Measurements from ENCODE around the gene KRTAP1-5. TPM values are rescaled to one million over a fixed set of nuclear protein-coding genes. Genes with fewer than 3 reads are reported as not detected.

KRTAP1-5 gene
- total RNA-seq, 1 experiment from 2014 or later = not detected

- POLR2A ChIA-PET (ENCODE audit: unreplicated experiment) = interaction anchor here (0.7 kb wide), 1 partner anchor 10 kb away, joined by 5 read pairs; no protein-coding TSS in a partner anchor
- no peak for DNase-seq
- CTCF ChIA-PET = no interaction called here
- Histone ChIP-seq H3K36me3 (ENCODE audit: low read depth) (no peaks in the 10 kb centered on the region), H4K20me1 (ENCODE audit: insufficient read depth) (no peaks in the 10 kb centered on the region), H3K4me1 (replicated peaks; ENCODE audit: insufficient read depth) (peaks cover 71% of the 10 kb centered on the region), H3K79me2 (ENCODE audit: low read depth) (no peaks in the 10 kb centered on the region), H3K27me3 (ENCODE audit: insufficient read depth, low read depth) (no peaks in the 10 kb centered on the region), H3F3A (ENCODE audit: insufficient read depth, low read depth) (peaks cover 40% of the 10 kb centered on the region), H3K4me3 (no peak overlapping the region), H2AFZ (no peak overlapping the region), H3K27ac (peak overlapping the region; percentile 85), H3K4me2 (peak overlapping the region; percentile 7; the same call in 1 of the 2 replicates), H3K9me3 (ENCODE audit: insufficient read depth, low read depth) (no peaks in the 10 kb centered on the region), H3K9me2 (ENCODE audit: insufficient read depth) (no peaks in the 10 kb centered on the region)
- intact Hi-C loops (cut with micrococcal nuclease; ENCODE audit: unreplicated experiment) = no loop called here
- TF ChIP-seq, protein P1, sequence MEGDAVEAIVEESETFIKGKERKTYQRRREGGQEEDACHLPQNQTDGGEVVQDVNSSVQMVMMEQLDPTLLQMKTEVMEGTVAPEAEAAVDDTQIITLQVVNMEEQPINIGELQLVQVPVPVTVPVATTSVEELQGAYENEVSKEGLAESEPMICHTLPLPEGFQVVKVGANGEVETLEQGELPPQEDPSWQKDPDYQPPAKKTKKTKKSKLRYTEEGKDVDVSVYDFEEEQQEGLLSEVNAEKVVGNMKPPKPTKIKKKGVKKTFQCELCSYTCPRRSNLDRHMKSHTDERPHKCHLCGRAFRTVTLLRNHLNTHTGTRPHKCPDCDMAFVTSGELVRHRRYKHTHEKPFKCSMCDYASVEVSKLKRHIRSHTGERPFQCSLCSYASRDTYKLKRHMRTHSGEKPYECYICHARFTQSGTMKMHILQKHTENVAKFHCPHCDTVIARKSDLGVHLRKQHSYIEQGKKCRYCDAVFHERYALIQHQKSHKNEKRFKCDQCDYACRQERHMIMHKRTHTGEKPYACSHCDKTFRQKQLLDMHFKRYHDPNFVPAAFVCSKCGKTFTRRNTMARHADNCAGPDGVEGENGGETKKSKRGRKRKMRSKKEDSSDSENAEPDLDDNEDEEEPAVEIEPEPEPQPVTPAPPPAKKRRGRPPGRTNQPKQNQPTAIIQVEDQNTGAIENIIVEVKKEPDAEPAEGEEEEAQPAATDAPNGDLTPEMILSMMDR (conservative IDR thresholded peaks at IDR 0.05) = no peak
- TF ChIP-seq EZH2 (IDR thresholded peaks at IDR 0.05; ENCODE audit: low read depth) = no peak
- BruUV-seq (replicated peaks) = no TSS peak
Observed at GRCh38 chr17:41013606-41014005, 13.4 kb downstream of the KRTAP1-5 start.

GRCh38 chr17:41013181-41013580 lies 13.8 kb downstream of the KRTAP1-5 start:
- no peaks in the 10 kb centered on the region for H3K9me2 ChIP-seq (ENCODE audit: insufficient read depth)
- CTCF ChIA-PET = no interaction called here
- no peaks in the 10 kb centered on the region for H3K79me2 ChIP-seq (ENCODE audit: low read depth)
- H3K36me3 ChIP-seq (ENCODE audit: low read depth) = no peaks in the 10 kb centered on the region
- POLR2A ChIA-PET (ENCODE audit: unreplicated experiment) = no interaction called here
- H4K20me1 ChIP-seq (ENCODE audit: insufficient read depth) = no peaks in the 10 kb centered on the region
- H3F3A ChIP-seq (ENCODE audit: insufficient read depth, low read depth) = peaks cover 44% of the 10 kb centered on the region
- no peaks in the 10 kb centered on the region for H3K27me3 ChIP-seq (ENCODE audit: insufficient read depth, low read depth)
- H3K4me2 ChIP-seq = peak overlapping the region; percentile 15
- intact Hi-C loops (cut with micrococcal nuclease; ENCODE audit: unreplicated experiment) = no loop called here
- DNase-seq = peak in 1 of 2 experiments; percentile 93
- peak overlapping the region; percentile 85 for H3K27ac ChIP-seq
- BruUV-seq (replicated peaks) = no TSS peak
- no peak overlapping the region for H2AFZ ChIP-seq
- TF ChIP-seq, protein P1 (conservative IDR thresholded peaks at IDR 0.05) = no peak
- no peak for TF ChIP-seq EZH2 (IDR thresholded peaks at IDR 0.05; ENCODE audit: low read depth)
- H3K4me1 ChIP-seq (replicated peaks; ENCODE audit: insufficient read depth) = peaks cover 71% of the 10 kb centered on the region
- no peak overlapping the region for H3K4me3 ChIP-seq
- H3K9me3 ChIP-seq (ENCODE audit: insufficient read depth, low read depth) = no peaks in the 10 kb centered on the region

GRCh38 chr17:41012326-41013120 lies 14.5 kb downstream of the KRTAP1-5 start:
- no peak overlapping the region for H2AFZ ChIP-seq
- peak overlapping the region; percentile 85 for H3K27ac ChIP-seq
- no peak for DNase-seq
- H3K9me2 ChIP-seq (ENCODE audit: insufficient read depth) = no peaks in the 10 kb centered on the region
- no peaks in the 10 kb centered on the region for H3K36me3 ChIP-seq (ENCODE audit: low read depth)
- no peak for TF ChIP-seq EZH2 (IDR thresholded peaks at IDR 0.05; ENCODE audit: low read depth)
- TF ChIP-seq, protein P1 (conservative IDR thresholded peaks at IDR 0.05) = no peak
- H4K20me1 ChIP-seq (ENCODE audit: insufficient read depth) = no peaks in the 10 kb centered on the region
- no peaks in the 10 kb centered on the region for H3K9me3 ChIP-seq (ENCODE audit: insufficient read depth, low read depth)
- POLR2A ChIA-PET (ENCODE audit: unreplicated experiment) = no interaction called here
- H3K27me3 ChIP-seq (ENCODE audit: insufficient read depth, low read depth) = no peaks in the 10 kb centered on the region
- no TSS peak for BruUV-seq (replicated peaks)
- H3K4me3 ChIP-seq = no peak overlapping the region
- H3K79me2 ChIP-seq (ENCODE audit: low read depth) = no peaks in the 10 kb centered on the region
- peaks cover 69% of the 10 kb centered on the region for H3K4me1 ChIP-seq (replicated peaks; ENCODE audit: insufficient read depth)
- intact Hi-C loops (cut with micrococcal nuclease; ENCODE audit: unreplicated experiment) = no loop called here
- peak overlapping the region; percentile 15 for H3K4me2 ChIP-seq
- CTCF ChIA-PET = no interaction called here
- H3F3A ChIP-seq (ENCODE audit: insufficient read depth, low read depth) = peaks cover 44% of the 10 kb centered on the region

Data from PC-9 (cell line).